HepG2 (cell line): ENCODE results near the gene EFNA2. TPM values are rescaled to one million over a fixed set of nuclear protein-coding genes. Genes with fewer than 3 reads are reported as not detected.
A peak's percentile ranks its signal among the peaks of the same experiment; 100 is the strongest.

ENCODE experiments used
- AKAP8 ChIP-seq: sonication (generic); formaldehyde crosslinking; IDR thresholded peaks from 2 replicates; pipeline ENCODE4 v1.5.1; 2020; ENCODE audit warnings: mild to moderate bottlenecking, missing genetic modification reagents
- MBNL3 ChIP-seq: fragments of 250-450 bp; sonication (Bioruptor Pico); conservative IDR thresholded peaks from 2 replicates; pipeline ENCODE4 v1.8.0; 2022; ENCODE audit warnings: mild to moderate bottlenecking, inconsistent platforms
- SMYD3 ChIP-seq: sonication (generic); formaldehyde crosslinking; IDR thresholded peaks from 2 replicates; pipeline ENCODE4 v1.8.1; 2023; ENCODE audit warnings: mild to moderate bottlenecking, missing genetic modification reagents
- SNAI1 ChIP-seq: sonication (generic); formaldehyde crosslinking; IDR thresholded peaks from 2 replicates; pipeline ENCODE4 v1.5.0; 2020; ENCODE audit warnings: mild to moderate bottlenecking, missing genetic modification reagents, borderline replicate concordance
- ZBTB20 ChIP-seq: sonication (generic); formaldehyde crosslinking; IDR thresholded peaks from 2 replicates; pipeline ENCODE4 v1.8.1; 2023; ENCODE audit warnings: missing genetic modification reagents, low read depth, mild to moderate bottlenecking, borderline replicate concordance
- ZNF318 ChIP-seq: sonication (generic); formaldehyde crosslinking; IDR thresholded peaks from 2 replicates; pipeline ENCODE4 v1.4.0; 2020; ENCODE audit warnings: mild to moderate bottlenecking, missing genetic modification reagents
- ZNF552 ChIP-seq: sonication (generic); formaldehyde crosslinking; IDR thresholded peaks from 2 replicates; pipeline ENCODE4 v1.9.0; 2022; ENCODE audit warnings: missing genetic modification reagents, mild to moderate bottlenecking, borderline replicate concordance
- polyA plus RNA-seq, 8 experiments: library from polyadenylated mRNA; depleted of rRNA in 3 of 8; stranded (reverse) in 7 of 8; unstranded in 1 of 8; fragments of >200 nt; fragmentation: Illumina TruSeq in 4 of 8; extraction: Trizol in 4 of 8; gene quantifications; 2 replicates each; pipeline versions ENCODE4 v1.2.1 to v1.2.3, GENCODE V29; 2011 to 2016; ENCODE audit warnings: low read depth in 4 of 8, missing spikeins in 1 of 8, mixed read lengths in 1 of 8; ENCODE audit not compliant: insufficient read depth in 1 of 8
- total RNA-seq, 5 experiments: library from RNA; depleted of rRNA; stranded (reverse); fragments of >200 nt; fragmentation: Illumina TruSeq; extraction: Trizol; gene quantifications; 2 replicates each; pipeline ENCODE4 v1.2.3, GENCODE V29; 2016; ENCODE audit warnings: low read depth in 1 of 5
- TF ChIP-seq, protein P1 (sequence below): sonication (generic); formaldehyde crosslinking; IDR thresholded peaks from 2 replicates; pipeline ENCODE4 v1.4.0; 2020; ENCODE audit warnings: missing genetic modification reagents, borderline replicate concordance
- TF ChIP-seq, protein P2 (sequence below): sonication (generic); formaldehyde crosslinking; IDR thresholded peaks from 2 replicates; pipeline ENCODE4 v1.4.0; 2020; ENCODE audit warnings: mild to moderate bottlenecking, missing genetic modification reagents
- TF ChIP-seq, protein P3 (sequence below): IDR thresholded peaks from 2 replicates; pipeline ENCODE4 v1.6.1; 2016; ENCODE audit warnings: missing compliant biosample characterization, missing genetic modification reagents, borderline replicate concordance
- TF ChIP-seq, protein P4 (sequence below): sonication (generic); formaldehyde crosslinking; IDR thresholded peaks from 2 replicates; pipeline ENCODE4 v1.5.1; 2020; ENCODE audit warnings: missing genetic modification reagents, mild to moderate bottlenecking, borderline replicate concordance
- TF ChIP-seq, protein P5 (sequence below): sonication (generic); IDR thresholded peaks from 2 replicates; pipeline ENCODE4 v1.6.1; 2016; ENCODE audit warnings: low read depth, borderline replicate concordance

The EFNA2 gene
- total and polyA plus RNA-seq, 2 of the 13 experiments (the other 11 are each of a cell fraction or from before 2014, with no cell fraction given) = 6.0 to 9.9 TPM

DNA sequence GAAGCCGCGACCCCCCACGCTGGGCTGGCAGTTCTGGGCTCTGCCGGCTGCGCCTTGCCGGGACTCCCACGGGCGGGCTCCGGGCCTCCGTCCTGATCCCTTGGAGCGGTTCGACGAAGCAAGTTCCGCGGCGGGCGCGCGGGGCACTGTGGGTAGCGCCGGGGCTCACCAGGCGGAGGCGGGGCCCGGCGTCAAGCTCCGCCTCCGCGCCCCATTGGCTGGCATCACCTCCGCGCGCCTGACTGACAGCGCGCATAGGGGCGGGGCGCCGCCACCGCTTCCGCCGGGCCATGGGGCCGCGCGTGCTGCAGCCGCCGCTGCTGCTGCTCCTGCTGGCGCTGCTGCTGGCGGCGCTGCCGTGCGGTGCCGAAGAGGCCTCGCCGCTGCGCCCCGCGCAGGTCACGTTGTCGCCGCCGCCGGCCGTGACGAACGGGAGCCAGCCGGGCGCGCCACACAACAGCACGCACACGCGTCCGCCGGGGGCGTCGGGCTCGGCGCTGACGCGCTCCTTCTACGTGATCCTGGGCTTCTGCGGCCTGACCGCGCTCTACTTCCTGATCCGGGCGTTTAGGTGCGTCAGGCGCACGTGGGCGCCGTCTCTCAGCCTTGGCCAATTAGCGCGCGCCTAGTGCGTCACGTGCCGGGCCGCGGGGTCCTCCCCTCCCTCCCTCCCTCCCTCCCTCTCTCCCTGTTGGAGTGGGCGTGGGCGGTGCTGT, 10.3 kb upstream of the EFNA2 start, which contains the start of gene FAM174C (continued):
- TF ChIP-seq SNAI1 (CRISPR knock-in tag) = 0 out of 2 replicates have a peak, but pooled peaks have one; percentile 67
- TF ChIP-seq SMYD3 (CRISPR knock-in tag) = no peak
- no peak for TF ChIP-seq ZNF552 (CRISPR knock-in tag)
- TF ChIP-seq, protein P1, sequence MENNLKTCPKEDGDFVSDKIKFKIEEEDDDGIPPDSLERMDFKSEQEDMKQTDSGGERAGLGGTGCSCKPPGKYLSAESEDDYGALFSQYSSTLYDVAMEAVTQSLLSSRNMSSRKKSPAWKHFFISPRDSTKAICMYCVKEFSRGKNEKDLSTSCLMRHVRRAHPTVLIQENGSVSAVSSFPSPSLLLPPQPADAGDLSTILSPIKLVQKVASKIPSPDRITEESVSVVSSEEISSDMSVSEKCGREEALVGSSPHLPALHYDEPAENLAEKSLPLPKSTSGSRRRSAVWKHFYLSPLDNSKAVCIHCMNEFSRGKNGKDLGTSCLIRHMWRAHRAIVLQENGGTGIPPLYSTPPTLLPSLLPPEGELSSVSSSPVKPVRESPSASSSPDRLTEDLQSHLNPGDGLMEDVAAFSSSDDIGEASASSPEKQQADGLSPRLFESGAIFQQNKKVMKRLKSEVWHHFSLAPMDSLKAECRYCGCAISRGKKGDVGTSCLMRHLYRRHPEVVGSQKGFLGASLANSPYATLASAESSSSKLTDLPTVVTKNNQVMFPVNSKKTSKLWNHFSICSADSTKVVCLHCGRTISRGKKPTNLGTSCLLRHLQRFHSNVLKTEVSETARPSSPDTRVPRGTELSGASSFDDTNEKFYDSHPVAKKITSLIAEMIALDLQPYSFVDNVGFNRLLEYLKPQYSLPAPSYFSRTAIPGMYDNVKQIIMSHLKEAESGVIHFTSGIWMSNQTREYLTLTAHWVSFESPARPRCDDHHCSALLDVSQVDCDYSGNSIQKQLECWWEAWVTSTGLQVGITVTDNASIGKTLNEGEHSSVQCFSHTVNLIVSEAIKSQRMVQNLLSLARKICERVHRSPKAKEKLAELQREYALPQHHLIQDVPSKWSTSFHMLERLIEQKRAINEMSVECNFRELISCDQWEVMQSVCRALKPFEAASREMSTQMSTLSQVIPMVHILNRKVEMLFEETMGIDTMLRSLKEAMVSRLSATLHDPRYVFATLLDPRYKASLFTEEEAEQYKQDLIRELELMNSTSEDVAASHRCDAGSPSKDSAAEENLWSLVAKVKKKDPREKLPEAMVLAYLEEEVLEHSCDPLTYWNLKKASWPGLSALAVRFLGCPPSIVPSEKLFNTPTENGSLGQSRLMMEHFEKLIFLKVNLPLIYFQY (CRISPR knock-in tag) = no peak
- TF ChIP-seq ZBTB20 (CRISPR knock-in tag) = no peak
- TF ChIP-seq, protein P2, sequence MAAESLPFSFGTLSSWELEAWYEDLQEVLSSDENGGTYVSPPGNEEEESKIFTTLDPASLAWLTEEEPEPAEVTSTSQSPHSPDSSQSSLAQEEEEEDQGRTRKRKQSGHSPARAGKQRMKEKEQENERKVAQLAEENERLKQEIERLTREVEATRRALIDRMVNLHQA = no peak
- no peak for TF ChIP-seq MBNL3 (CRISPR knock-in tag)
- TF ChIP-seq, protein P3, sequence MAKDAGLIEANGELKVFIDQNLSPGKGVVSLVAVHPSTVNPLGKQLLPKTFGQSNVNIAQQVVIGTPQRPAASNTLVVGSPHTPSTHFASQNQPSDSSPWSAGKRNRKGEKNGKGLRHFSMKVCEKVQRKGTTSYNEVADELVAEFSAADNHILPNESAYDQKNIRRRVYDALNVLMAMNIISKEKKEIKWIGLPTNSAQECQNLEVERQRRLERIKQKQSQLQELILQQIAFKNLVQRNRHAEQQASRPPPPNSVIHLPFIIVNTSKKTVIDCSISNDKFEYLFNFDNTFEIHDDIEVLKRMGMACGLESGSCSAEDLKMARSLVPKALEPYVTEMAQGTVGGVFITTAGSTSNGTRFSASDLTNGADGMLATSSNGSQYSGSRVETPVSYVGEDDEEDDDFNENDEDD (CRISPR knock-in tag) = peak; percentile 71; the same call in 1 of the 2 replicates
- peak; percentile 74; the same call in 1 of the 2 replicates for TF ChIP-seq ZNF318 (CRISPR knock-in tag)
- TF ChIP-seq, protein P4, sequence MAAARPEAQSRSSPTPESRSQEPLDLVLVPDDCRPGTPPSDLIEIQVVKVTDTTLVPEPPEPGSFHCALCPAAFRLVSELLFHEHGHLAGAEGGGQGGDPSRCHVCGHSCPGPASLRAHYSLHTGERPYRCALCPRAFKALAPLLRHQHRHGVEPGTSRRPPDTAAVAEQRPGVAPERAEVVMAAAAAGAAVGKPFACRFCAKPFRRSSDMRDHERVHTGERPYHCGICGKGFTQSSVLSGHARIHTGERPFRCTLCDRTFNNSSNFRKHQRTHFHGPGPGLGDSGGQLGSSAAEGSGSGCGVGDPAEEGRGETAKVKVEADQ (CRISPR knock-in tag) = peak; percentile 68; the same call in 1 of the 2 replicates
- TF ChIP-seq AKAP8 = peak; percentile 100
- TF ChIP-seq, protein P5, sequence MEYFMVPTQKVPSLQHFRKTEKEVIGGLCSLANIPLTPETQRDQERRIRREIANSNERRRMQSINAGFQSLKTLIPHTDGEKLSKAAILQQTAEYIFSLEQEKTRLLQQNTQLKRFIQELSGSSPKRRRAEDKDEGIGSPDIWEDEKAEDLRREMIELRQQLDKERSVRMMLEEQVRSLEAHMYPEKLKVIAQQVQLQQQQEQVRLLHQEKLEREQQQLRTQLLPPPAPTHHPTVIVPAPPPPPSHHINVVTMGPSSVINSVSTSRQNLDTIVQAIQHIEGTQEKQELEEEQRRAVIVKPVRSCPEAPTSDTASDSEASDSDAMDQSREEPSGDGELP = no peak
